ENCODE data around the gene MRPS35.

Gene MRPS35

GRCh38 chr12:27710592-27711316 is at the start of gene MRPS35:
Gene MRPS35 (plus strand): TSS chr12:27710832. CDS start chr12:27710844, 12 bp downstream.
- DNase-seq: peak; percentile 86

- no peak for DNase-seq
Measured at GRCh38 chr12:27665704-27666103, 44.9 kb upstream of the MRPS35 start.

- DNase-seq: no peak
Measured at GRCh38 chr12:27666510-27666909, 44.1 kb upstream of the MRPS35 start.

GRCh38 chr12:27667540-27667939 is 43.1 kb upstream of the MRPS35 start:
- no peak for DNase-seq

GRCh38 chr12:27672051-27672450 is 38.6 kb upstream of the MRPS35 start:
- DNase-seq: no peak

GRCh38 chr12:27672643-27673042 is 38.0 kb upstream of the MRPS35 start:
- no peak for DNase-seq

- no peak for DNase-seq
Measured at GRCh38 chr12:27673101-27673718, 37.4 kb upstream of the MRPS35 start.

- no peak for DNase-seq
Measured at GRCh38 chr12:27674989-27675388, 35.6 kb upstream of the MRPS35 start.

GRCh38 chr12:27680619-27681018 is 30.0 kb upstream of the MRPS35 start:
- DNase-seq: no peak

- DNase-seq: no peak
Measured at GRCh38 chr12:27682534-27682933, 28.1 kb upstream of the MRPS35 start.

- DNase-seq: no peak
Measured at GRCh38 chr12:27685274-27685673, 25.4 kb upstream of the MRPS35 start.

GRCh38 chr12:27686147-27686546 is 24.5 kb upstream of the MRPS35 start:
- no peak for DNase-seq

GRCh38 chr12:27688671-27689070 is 22.0 kb upstream of the MRPS35 start:
- no peak for DNase-seq

- DNase-seq: no peak
Measured at GRCh38 chr12:27689558-27690180, 21.0 kb upstream of the MRPS35 start.

- DNase-seq: no peak
Measured at GRCh38 chr12:27693403-27693802, 17.2 kb upstream of the MRPS35 start.

- DNase-seq: no peak
Measured at GRCh38 chr12:27695556-27696292, 14.9 kb upstream of the MRPS35 start.

- no peak for DNase-seq
Measured at GRCh38 chr12:27696293-27696652, 14.4 kb upstream of the MRPS35 start, which contains the start of gene REP15. Gene REP15 (plus strand): TSS chr12:27696447. CDS start chr12:27696563, 116 bp downstream.

- DNase-seq: no peak
Measured at GRCh38 chr12:27696864-27697564, 13.6 kb upstream of the MRPS35 start.

GRCh38 chr12:27703720-27704452 is 6.7 kb upstream of the MRPS35 start:
- DNase-seq: peak; percentile 67

GRCh38 chr12:27705263-27705662 is 5.4 kb upstream of the MRPS35 start:
- DNase-seq: no peak

- no peak for DNase-seq
Measured at GRCh38 chr12:27707216-27707615, 3.4 kb upstream of the MRPS35 start.
